GM21576 (cell line): Measurements from ENCODE around the gene HES3.
"Not testable (repeated sequence)": the region's sequence is repeated elsewhere in the genome, so short reads cannot be mapped to it uniquely, and the experiment has no call there.

Source experiments
- ATAC-seq: cut with Tn5 transposase; IDR thresholded peaks from one replicate; pipeline ENCODE4 v1.9.1; 2021; ENCODE audit warnings: mild to moderate bottlenecking, moderate library complexity; ENCODE audit not compliant: unreplicated experiment

The HES3 gene

DNA sequence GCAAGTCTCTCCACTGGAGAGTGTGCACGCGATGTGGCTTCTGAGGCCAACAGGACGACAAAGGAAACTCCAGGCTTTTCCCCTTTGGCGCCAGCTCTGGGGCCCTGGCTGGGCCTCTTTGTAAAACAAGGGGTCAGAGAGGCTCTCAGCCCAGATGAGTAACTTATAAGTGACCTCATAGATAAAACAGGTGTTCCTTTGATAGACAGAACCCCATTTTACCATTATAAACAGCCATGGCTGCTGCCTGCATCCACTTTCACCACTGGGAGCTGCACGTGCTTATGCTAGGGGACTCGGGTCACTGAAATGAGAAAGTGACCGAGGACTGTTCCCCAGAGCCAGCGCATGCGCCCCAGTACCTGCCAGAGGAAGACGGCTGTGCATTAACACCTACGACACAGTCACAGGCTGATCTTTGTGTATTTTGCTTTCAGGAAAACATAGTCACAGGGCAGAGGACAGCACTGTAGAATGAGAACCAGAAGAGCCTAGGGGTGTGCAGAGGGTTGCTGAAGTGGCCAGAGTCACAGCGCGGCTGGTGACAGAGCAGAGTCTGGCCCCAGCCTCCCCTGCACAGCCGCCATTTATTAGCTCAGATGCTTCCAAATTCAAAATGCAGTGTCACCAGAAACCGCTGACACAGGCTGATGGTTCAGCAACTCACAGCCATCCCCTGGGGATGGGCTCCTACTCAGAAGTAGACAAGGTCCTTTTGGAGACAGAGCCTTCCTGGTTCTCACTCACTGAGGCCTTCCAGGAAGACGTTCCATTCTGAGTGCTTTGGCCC is 25.4 kb upstream of the HES3 start:
- no peak for ATAC-seq

GRCh38 chr1:6219641-6220040 is 24.3 kb upstream of the HES3 start:
- ATAC-seq, result not testable (repeated sequence)

DNA sequence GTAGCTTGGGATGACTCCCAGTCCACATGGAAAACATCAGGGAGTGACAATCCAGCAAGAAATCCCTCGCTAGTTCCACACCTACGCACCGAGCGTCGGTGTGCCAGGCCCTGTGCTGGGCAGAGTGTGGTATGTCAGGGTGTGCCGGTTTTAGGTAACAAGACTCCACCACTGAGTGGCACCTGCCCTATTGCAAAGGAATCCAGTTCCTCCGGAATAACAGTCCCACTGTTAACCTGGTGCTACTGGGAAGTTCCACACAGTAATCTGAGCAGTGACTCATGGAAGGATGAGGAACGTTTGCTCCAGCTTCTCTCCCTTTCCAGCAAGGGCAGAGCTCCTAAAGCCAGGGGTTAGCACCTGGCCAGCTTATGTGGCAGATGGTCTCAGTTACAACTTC is 23.7 kb upstream of the HES3 start:
- ATAC-seq, result no peak

DNA sequence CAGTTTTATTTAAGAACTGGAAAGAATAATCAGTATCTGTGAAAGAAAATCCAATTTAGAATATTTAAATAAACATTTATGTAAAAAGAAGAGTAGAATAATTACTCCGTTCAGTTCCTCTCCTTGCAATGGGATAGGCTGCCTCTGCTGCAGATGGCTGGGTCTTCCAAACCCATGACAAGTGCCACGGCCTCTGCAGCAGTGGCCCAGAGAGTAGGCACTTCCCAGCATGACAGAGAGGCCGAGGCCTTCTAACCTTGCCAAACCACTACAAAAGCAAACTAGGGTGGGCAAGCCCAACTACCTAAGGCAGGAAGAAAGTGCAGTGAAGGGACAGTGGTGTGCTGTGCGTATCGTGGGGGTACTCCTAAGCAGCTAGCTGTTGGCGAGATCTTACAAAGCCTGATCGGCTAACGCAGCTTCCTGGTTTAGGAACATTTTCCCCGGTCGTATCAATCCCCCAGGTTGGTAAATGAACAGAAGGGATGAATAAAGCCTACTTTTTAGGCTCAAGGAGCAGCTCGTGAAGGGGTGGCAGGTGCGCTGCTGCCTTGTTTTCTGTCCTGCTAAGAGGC is 22.7 kb upstream of the HES3 start:
- ATAC-seq, result no peak

DNA sequence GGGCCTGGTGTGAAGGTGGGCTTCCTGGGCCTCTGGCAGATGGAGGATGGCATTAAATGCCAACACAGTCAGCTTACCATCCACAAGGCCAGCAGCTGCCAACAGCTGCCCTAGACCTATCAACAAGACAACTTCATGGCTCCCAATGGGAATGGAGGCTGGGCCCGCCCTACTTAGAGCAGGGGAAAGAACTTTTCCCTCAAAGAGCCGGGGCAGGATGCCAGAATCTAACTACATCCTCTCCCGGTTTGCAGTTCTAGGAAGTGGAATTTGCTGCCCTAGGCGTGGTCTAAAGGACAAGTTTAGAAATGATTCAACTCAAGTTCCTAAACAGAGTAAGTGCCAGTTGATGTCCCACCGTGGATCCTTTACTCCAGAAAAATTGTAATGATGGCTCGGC is 21.3 kb upstream of the HES3 start:
- no peak for ATAC-seq

- no peak for ATAC-seq
These were observed 20.4 kb upstream of the HES3 start for GRCh38 chr1:6223617-6224016.

DNA sequence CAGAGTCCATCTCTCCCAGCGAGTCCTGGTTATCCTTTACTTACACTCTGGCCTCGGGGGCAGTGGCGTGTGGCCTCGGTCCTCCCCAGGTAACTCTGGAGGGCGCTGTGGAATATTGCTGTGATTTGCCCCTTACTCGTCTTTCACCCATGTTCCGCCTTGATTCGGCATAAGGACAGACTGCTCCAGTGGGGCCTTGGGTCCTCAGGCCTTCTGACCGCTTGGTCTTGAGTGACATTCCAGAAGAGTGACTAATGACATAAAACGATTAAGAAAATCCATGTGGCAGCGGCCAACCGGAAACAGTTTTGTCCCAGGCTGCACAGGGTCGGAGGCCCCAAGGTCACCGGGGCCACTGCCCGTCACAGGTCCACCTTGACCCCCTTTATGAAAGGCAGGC is 19.3 kb upstream of the HES3 start:
- ATAC-seq, result no peak

- no peak for ATAC-seq
These were observed 18.3 kb upstream of the HES3 start for GRCh38 chr1:6225651-6226050.

GRCh38 chr1:6233376-6233775 is 10.6 kb upstream of the HES3 start:
- ATAC-seq, result no peak

DNA sequence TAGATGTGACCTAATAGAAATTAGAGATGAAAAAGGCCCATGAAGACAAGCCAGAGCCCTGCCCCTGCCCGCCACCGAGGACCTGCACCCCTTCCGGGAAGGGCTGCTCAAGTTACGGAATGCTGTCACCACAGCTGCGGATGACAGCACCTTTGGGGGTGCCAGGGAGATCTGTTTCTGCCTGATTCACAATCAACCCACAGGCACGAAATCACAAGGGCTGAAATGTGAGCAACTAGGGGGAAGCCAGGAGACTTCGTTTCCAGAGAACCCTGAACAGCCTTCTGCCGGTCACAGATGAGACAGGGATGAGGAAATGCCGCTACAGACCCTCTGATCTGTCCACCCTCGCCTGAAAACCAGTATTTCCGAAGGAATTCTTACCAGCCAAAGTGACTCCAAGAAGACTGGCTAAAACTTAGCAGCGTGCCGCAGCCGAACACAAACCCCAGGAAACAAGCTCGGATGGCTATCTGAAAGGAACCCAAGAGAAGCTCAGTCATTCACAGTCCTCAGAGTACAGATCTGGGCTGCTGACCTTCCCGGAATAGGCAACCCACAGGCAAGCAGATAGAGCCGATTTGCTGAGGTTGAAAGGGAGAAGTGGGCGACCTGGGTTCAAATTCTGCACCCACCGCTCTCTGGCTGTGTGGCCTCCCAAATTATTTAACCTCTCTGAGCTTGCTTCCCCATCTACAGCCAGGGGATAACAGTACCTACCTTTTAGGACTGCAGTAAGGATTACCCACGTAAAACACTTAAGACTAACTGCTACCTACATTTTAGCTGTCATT is 9.3 kb upstream of the HES3 start:
- ATAC-seq, result no peak

- peak; percentile 31 for ATAC-seq
These were observed 8.7 kb upstream of the HES3 start for GRCh38 chr1:6235296-6235677.

- no peak for ATAC-seq
These were observed 6.9 kb upstream of the HES3 start for GRCh38 chr1:6237093-6237492.

- ATAC-seq, result no peak
These were observed 4.7 kb upstream of the HES3 start for GRCh38 chr1:6239213-6239752.

- ATAC-seq, result no peak
These were observed 3.8 kb upstream of the HES3 start for GRCh38 chr1:6239950-6240768.

DNA sequence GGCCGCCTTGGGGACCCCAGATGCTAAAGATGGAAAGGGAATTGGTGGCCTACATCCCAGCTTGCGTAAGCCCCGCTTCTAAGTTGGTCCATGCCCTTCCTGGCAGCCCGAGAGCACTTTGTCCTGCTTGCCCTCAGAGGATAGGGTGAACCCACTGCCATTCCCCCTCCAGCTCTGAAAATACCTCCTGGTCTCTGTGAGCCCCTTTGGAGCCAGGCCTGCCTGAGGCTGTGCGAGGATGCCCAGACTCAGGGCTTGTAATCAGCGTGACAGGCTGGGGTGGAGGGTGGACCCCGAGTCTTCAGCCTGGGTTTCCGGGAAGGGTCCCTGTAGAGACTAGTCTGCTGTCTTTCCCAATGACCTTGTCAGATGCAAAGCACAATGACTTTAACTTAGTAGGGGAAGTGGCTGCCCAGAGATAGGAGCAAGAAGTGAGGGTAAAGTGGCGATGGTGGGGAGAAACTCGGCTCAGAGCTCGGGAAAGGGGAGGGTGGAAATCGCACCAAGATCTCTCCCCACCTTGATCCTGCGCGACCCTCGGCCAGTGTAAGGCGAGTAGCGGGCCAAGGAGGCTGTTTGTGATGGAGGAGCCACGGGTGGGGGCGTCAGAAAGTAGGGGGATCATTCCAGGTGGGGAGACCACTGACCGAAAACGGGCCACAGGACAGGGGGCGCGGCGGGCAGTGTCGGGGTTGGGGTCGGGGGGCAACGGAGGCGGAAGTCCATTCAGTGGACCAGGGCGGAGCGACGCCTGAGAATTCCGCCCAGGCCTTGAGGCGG is 2.7 kb upstream of the HES3 start:
- ATAC-seq, result no peak

DNA sequence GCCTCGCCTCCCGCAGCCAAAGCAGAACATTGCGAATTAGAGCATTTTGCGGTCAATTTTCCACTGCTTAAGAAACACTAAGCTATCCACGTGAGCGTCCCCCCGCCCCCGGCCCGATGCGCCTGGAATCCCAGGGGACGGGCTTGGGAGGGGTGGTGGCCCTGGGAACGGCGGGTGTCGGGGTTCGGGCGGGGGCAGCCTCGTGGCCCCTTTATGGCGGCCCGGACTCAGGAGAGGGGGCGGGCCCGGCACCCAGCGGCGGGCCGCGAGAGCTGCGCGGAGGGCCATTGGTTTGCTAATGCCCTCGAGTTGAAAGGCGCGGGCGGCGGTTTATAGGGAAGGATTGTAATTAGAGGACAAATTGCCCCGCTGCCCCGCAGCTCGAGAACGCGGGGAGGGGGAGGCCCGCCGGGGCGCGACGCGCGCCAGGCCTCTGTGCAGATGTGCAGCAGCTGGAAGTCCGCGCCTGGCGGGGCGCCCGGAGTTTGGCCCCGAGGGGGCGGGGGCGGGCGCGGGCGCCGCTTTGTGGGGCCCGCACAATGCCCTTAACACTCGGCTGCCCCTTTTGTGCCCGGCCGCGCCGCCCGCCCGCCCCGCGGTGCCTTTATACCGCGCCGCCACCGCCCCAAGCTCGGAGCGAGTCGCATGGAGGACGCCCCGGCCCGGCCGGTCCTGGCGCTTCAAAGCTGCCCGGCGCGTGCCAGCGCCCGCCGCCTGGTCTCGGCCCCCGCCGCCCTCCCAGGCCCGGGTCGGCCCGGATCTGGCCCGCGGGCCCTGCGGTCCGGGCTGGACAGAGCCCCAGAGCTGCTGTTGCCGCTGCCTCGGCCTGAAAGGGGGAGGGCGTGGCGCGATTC is 1.9 kb upstream of the HES3 start:
- no peak for ATAC-seq

GRCh38 chr1:6243053-6243834 is 735 bp upstream of the HES3 start:
- no peak for ATAC-seq

DNA sequence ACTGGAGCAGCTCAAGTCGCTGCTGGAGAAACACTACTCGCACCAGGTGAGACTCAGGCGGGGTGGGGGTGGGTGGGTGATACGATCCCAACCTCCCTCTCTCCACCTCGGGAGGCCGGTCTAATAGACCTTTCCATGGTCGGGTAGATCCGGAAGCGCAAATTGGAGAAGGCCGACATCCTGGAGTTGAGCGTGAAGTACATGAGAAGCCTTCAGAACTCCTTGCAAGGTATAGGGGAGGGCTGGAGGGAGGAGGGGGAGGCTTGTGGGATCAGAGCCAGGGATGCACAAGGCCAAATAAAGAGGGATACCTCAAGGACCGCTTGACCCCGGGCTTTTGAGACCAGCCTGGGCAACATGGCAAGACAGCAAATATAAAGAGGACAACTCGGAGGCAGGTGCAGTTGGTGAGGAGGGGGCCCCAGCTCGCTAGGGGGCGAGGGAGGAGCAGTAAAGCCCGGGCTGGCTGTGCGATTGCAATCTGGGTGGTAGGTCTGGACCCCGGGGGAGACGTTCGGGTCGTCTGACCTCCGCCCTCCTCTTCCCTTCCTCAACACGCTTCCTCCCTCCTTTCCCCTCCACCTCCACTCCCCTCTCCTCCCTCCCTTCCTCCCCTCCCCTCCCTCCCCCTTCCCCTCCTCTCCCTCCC is 546 bp downstream of the HES3 start:
- no peak for ATAC-seq
